ENCODE measurements around the gene RAB11FIP4. TPM values are rescaled to one million over a fixed set of nuclear protein-coding genes. Genes with fewer than 3 reads are reported as not detected.
A peak's percentile ranks its signal among the peaks of the same experiment; 100 is the strongest.

The RAB11FIP4 gene
- total and polyA plus RNA-seq, 2 experiments from 2014 or later = 0.22 to 0.40 TPM

GRCh38 chr17:31487648-31488263 is 96.3 kb downstream of the RAB11FIP4 start:
- Histone ChIP-seq H3K79me2 (ENCODE audit: insufficient read depth) (no peaks in the 10 kb centered on the region), H3K27me3 (replicated peaks; ENCODE audit: insufficient read depth) (peaks cover 63% of the 10 kb centered on the region), H2AFZ (0 out of 2 replicates have a peak overlapping the region, but pooled peaks have one; percentile 44), H3K4me1 (ENCODE audit: insufficient read depth) (no peaks in the 10 kb centered on the region), H3K9ac (no peak overlapping the region), H3K4me2 (ENCODE audit: unreplicated experiment) (no peak overlapping the region), H4K20me1 (ENCODE audit: insufficient read depth) (no peaks in the 10 kb centered on the region), H3K27ac (no peak overlapping the region), H3F3A (ENCODE audit: insufficient read depth) (no peaks in the 10 kb centered on the region), H3K9me3 (ENCODE audit: low read depth) (no peaks in the 10 kb centered on the region), H3K9me2 (ENCODE audit: insufficient read depth) (no peaks in the 10 kb centered on the region), H3K36me3 (ENCODE audit: low read depth) (no peaks in the 10 kb centered on the region), H3K4me3 (peak overlapping the region; percentile 58)
- 3 to 4% methylated on average over 40 to 58 of the region's 83 CpGs for WGBS, 2 experiments (ENCODE audit: low coverage in 1 of 2, low lambda C conversion rate in 2 of 2, missing lambda C conversion rate in 2 of 2)
- no peak for TF ChIP-seq EZH2 (IDR thresholded peaks at IDR 0.05; ENCODE audit: insufficient read depth, poor library complexity, severe bottlenecking)
- no peak for TF ChIP-seq EZH2phosphoT487 (IDR thresholded peaks at IDR 0.05; ENCODE audit: insufficient read depth, low read depth)
- peak; percentile 71 for DNase-seq
- in situ Hi-C loops (cut with MboI) = no loop called here

- no peak overlapping the region for H3K4me2 ChIP-seq (ENCODE audit: unreplicated experiment)
- DNase-seq = no peak
- no peaks in the 10 kb centered on the region for H3K9me2 ChIP-seq (ENCODE audit: insufficient read depth)
- peak overlapping the region; percentile 58 for H3K4me3 ChIP-seq
- in situ Hi-C loops (cut with MboI) = no loop called here
- no peaks in the 10 kb centered on the region for H3K4me1 ChIP-seq (ENCODE audit: insufficient read depth)
- H3K36me3 ChIP-seq (ENCODE audit: low read depth) = no peaks in the 10 kb centered on the region
- no peaks in the 10 kb centered on the region for H3K9me3 ChIP-seq (ENCODE audit: low read depth)
- H3K27ac ChIP-seq = no peak overlapping the region
- no peak overlapping the region for H3K9ac ChIP-seq
- no peaks in the 10 kb centered on the region for H4K20me1 ChIP-seq (ENCODE audit: insufficient read depth)
- H3K27me3 ChIP-seq (replicated peaks; ENCODE audit: insufficient read depth) = peaks cover 60% of the 10 kb centered on the region
- WGBS, 2 experiments (ENCODE audit: low coverage in 1 of 2, low lambda C conversion rate in 2 of 2, missing lambda C conversion rate in 2 of 2) = 12 to 14% methylated on average over 43 to 51 of the region's 62 CpGs
- no peaks in the 10 kb centered on the region for H3K79me2 ChIP-seq (ENCODE audit: insufficient read depth)
- TF ChIP-seq EZH2 (IDR thresholded peaks at IDR 0.05; ENCODE audit: insufficient read depth, poor library complexity, severe bottlenecking) (peak; percentile 72), EZH2phosphoT487 (IDR thresholded peaks at IDR 0.05; ENCODE audit: insufficient read depth, low read depth) (0 out of 2 replicates have a peak, but pooled peaks have one; percentile 33)
- no peak overlapping the region for H2AFZ ChIP-seq
- H3F3A ChIP-seq (ENCODE audit: insufficient read depth) = no peaks in the 10 kb centered on the region
Observed at GRCh38 chr17:31488264-31488981, 96.9 kb downstream of the RAB11FIP4 start.

- Histone ChIP-seq H3F3A (ENCODE audit: insufficient read depth) (no peaks in the 10 kb centered on the region), H3K4me3 (no peak overlapping the region), H3K79me2 (ENCODE audit: insufficient read depth) (no peaks in the 10 kb centered on the region), H3K9ac (no peak overlapping the region), H4K20me1 (ENCODE audit: insufficient read depth) (no peaks in the 10 kb centered on the region), H3K9me2 (ENCODE audit: insufficient read depth) (no peaks in the 10 kb centered on the region), H3K27ac (no peak overlapping the region), H3K27me3 (replicated peaks; ENCODE audit: insufficient read depth) (peaks cover 56% of the 10 kb centered on the region), H3K4me1 (ENCODE audit: insufficient read depth) (no peaks in the 10 kb centered on the region), H3K4me2 (ENCODE audit: unreplicated experiment) (no peak overlapping the region), H2AFZ (no peak overlapping the region), H3K9me3 (ENCODE audit: low read depth) (no peaks in the 10 kb centered on the region), H3K36me3 (ENCODE audit: low read depth) (no peaks in the 10 kb centered on the region)
- in situ Hi-C loops (cut with MboI) = no loop called here
- TF ChIP-seq EZH2phosphoT487 (IDR thresholded peaks at IDR 0.05; ENCODE audit: insufficient read depth, low read depth) (no peak), EZH2 (IDR thresholded peaks at IDR 0.05; ENCODE audit: insufficient read depth, poor library complexity, severe bottlenecking) (no peak)
- 38 to 47% methylated on average over 4 of the region's 4 CpGs for WGBS, 2 experiments (ENCODE audit: low coverage in 1 of 2, low lambda C conversion rate in 2 of 2, missing lambda C conversion rate in 2 of 2)
- DNase-seq = no peak
Observed at GRCh38 chr17:31488982-31489294, 97.5 kb downstream of the RAB11FIP4 start.

- TF ChIP-seq EZH2phosphoT487 (IDR thresholded peaks at IDR 0.05; ENCODE audit: insufficient read depth, low read depth) (no peak), EZH2 (IDR thresholded peaks at IDR 0.05; ENCODE audit: insufficient read depth, poor library complexity, severe bottlenecking) (no peak)
- no peak overlapping the region for H3K4me2 ChIP-seq (ENCODE audit: unreplicated experiment)
- no peaks in the 10 kb centered on the region for H3K9me2 ChIP-seq (ENCODE audit: insufficient read depth)
- H3K27me3 ChIP-seq (replicated peaks; ENCODE audit: insufficient read depth) = peaks cover 56% of the 10 kb centered on the region
- H2AFZ ChIP-seq = no peak overlapping the region
- H3K4me1 ChIP-seq (ENCODE audit: insufficient read depth) = no peaks in the 10 kb centered on the region
- no peaks in the 10 kb centered on the region for H3K79me2 ChIP-seq (ENCODE audit: insufficient read depth)
- no peaks in the 10 kb centered on the region for H3K36me3 ChIP-seq (ENCODE audit: low read depth)
- no peak overlapping the region for H3K4me3 ChIP-seq
- in situ Hi-C loops (cut with MboI) = no loop called here
- no peak overlapping the region for H3K9ac ChIP-seq
- no peaks in the 10 kb centered on the region for H4K20me1 ChIP-seq (ENCODE audit: insufficient read depth)
- WGBS, 2 experiments (ENCODE audit: low coverage in 1 of 2, low lambda C conversion rate in 2 of 2, missing lambda C conversion rate in 2 of 2) = 85 to 86% methylated on average over 16 of the region's 16 CpGs
- no peak overlapping the region for H3K27ac ChIP-seq
- DNase-seq = no peak
- H3K9me3 ChIP-seq (ENCODE audit: low read depth) = no peaks in the 10 kb centered on the region
- H3F3A ChIP-seq (ENCODE audit: insufficient read depth) = no peaks in the 10 kb centered on the region
Observed at GRCh38 chr17:31489295-31490018, 98.0 kb downstream of the RAB11FIP4 start.
